ENCODE data around the gene NRDE2.

Gene NRDE2

GRCh38 chr14:90304502-90304901 is 27.2 kb downstream of the NRDE2 start:
- no peak for TF ChIP-seq CTCF (IDR thresholded peaks at IDR 0.05; ENCODE audit: low read depth, low read length)
- H3K4me3 ChIP-seq (ENCODE audit: low read depth, low read length): no peak overlapping the region

DNA sequence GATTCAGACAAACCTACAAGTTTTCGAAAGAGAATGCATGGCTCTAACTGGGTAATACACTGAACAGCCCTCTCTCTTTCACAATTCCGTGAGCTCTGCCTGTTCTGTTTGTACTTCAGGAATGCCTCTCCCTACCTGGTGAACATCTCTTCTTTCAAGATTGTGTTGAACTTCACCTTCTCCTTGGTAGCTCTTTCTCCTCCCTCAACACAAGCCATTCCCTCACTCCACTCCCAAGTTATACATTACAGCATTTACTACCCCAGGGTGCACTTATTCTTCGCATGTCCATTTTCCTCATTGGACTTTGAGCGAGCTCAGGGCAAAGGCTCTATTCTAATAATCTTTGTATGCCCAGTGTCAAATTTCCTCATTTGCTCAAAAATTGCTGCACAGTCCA is 28.3 kb downstream of the NRDE2 start:
- no peak overlapping the region for H3K4me3 ChIP-seq (ENCODE audit: low read depth, low read length)
- TF ChIP-seq CTCF (IDR thresholded peaks at IDR 0.05; ENCODE audit: low read depth, low read length): no peak

DNA sequence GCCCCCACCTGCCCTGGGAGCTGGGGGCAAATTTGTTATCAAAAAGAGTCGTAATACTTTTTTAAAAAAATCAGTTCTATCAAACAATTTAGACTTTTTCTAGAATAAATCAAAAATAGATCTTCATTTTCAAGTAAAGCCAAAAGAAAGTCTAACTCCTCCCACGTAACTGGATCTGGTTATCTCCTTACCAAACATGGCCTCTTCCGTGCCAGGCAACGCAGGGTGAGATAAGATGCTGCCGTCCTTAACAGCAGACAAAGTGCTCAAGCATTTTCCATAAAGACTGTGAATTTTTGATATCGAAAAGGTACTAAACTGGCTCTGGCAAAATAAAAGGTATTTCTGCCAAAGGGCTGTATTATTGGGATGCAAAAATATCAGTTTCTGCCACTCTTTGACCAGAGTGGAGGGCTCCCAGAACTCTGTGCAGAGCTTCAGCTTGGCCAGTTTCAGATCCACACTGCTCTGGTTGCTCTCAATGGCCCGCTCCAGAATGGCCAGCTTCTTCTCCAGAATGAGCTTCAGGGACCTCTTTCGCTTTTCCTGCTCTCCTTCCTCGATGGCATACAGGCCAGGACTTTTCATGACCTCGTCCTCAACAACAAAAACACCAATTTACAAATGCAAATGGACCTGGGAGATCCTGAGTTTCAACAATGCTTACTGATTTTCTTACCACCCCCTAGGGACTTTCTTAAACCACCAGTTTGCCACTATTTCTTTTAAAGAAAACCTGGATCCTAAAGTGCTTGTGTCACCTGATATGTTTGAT is 29.0 kb downstream of the NRDE2 start:
- no peak for TF ChIP-seq CTCF (IDR thresholded peaks at IDR 0.05; ENCODE audit: low read depth, low read length)
- H3K4me3 ChIP-seq (ENCODE audit: low read depth, low read length): no peak overlapping the region

- no peak overlapping the region for H3K4me3 ChIP-seq (ENCODE audit: low read depth, low read length)
- TF ChIP-seq CTCF (IDR thresholded peaks at IDR 0.05; ENCODE audit: low read depth, low read length): no peak
Measured at GRCh38 chr14:90301668-90302090, 30.1 kb downstream of the NRDE2 start.

- TF ChIP-seq CTCF (IDR thresholded peaks at IDR 0.05; ENCODE audit: low read depth, low read length): no peak
- H3K4me3 ChIP-seq (ENCODE audit: low read depth, low read length): no peak overlapping the region
Measured at GRCh38 chr14:90301122-90301521, 30.6 kb downstream of the NRDE2 start.

GRCh38 chr14:90300611-90301047 is 31.1 kb downstream of the NRDE2 start:
- no peak overlapping the region for H3K4me3 ChIP-seq (ENCODE audit: low read depth, low read length)
- no peak for TF ChIP-seq CTCF (IDR thresholded peaks at IDR 0.05; ENCODE audit: low read depth, low read length)

DNA sequence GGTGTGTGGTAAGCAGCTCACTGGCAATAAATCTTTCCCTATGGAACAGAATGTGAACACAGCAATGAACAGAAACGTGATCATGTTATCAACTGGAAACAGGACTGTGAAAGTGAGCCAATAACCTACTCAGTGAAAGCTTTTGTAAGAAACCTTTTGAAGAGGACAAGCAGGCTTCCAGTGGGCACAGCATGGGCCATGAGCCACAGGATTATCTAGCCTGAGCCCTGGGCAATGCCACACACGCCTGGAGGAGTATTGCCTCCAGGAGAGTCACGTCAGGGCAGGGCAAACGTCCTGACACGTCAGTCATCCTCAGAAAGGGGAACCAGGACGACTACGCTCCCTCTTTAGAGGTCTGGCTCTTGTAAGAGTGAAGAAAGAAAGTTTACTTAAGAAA is 32.3 kb downstream of the NRDE2 start:
- no peak for TF ChIP-seq CTCF (IDR thresholded peaks at IDR 0.05; ENCODE audit: low read depth, low read length)
- H3K4me3 ChIP-seq (ENCODE audit: low read depth, low read length): no peak overlapping the region

Measured in WI38 (cell line).